ENCODE results near the gene RPS6KA2. TPM values are rescaled to one million over a fixed set of nuclear protein-coding genes. Genes with fewer than 3 reads are reported as not detected.

The RPS6KA2 gene
- total and polyA plus RNA-seq, 2 donors (not counting 3 experiments of a cell fraction or from before 2014, with no cell fraction given), result 54.5 to 75.8 TPM

DNA sequence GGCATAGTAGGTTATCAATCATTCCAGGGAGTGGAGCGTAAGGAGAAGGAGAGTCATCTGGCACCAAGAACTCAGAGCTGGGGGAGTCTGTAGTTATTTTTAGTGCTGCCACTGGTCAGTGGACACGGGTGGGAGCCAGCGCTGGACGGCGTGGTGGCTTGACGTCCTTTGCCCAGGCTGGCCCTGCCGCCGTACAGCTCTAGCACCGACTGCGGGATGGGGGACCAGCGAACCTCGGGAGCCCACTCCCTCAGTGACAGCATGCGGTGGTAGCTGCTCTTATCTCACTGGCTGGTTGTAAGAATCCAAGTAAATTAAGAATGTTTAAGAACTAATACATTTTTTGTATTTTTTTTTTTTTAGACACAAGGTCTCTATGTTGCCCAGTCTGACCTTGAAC is 32.5 kb upstream of the RPS6KA2 start:
- no peak for DNase-seq (ENCODE audit: low read depth, low spot score)
- Histone ChIP-seq H3K9me1 (replicated peaks; ENCODE audit: control insufficient read depth, extremely low read depth, insufficient read depth, low read length) (no peaks in the 10 kb centered on the region), H3K9me3 (replicated peaks; ENCODE audit: control insufficient read depth, insufficient read depth, low read length) (no peaks in the 10 kb centered on the region), H3K27me3 (ENCODE audit: control insufficient read depth in 2 of 2, insufficient read depth in 2 of 2, low read length in 2 of 2) (peaks cover 1 to 7% of the 10 kb centered on the region in 2 experiments), H4K20me1 (replicated peaks; ENCODE audit: control insufficient read depth, extremely low read depth, insufficient read depth, low read length) (no peaks in the 10 kb centered on the region), H3K36me3 (ENCODE audit: control insufficient read depth in 2 of 2, extremely low read depth in 1 of 2, insufficient read depth in 2 of 2, low read length in 2 of 2) (no peaks in the 10 kb centered on the region), H2AFZ (ENCODE audit: low read depth, low read length) (no peak overlapping the region), H3K4me1 (ENCODE audit: control insufficient read depth, extremely low read depth, insufficient read depth, low read length) (no peaks in the 10 kb centered on the region), H3K79me2 (ENCODE audit: control insufficient read depth, insufficient read depth, low read length) (no peaks in the 10 kb centered on the region), H3K9ac (replicated peaks; ENCODE audit: extremely low read depth, insufficient read depth, low read length) (no peak overlapping the region), H3K4me3 (replicated peaks in 1 of 3; ENCODE audit: insufficient read depth in 1 of 3, low read depth in 1 of 3, low read length in 3 of 3) (no peak overlapping the region), H3K4me2 (ENCODE audit: insufficient read depth, low read length) (no peak overlapping the region), H3K27ac (ENCODE audit: insufficient read depth, low read depth, low read length) (no peak overlapping the region)
- no peak for FAIRE-seq
- intact Hi-C loops (cut with micrococcal nuclease), result no loop called here
- TF ChIP-seq JUN (IDR thresholded peaks at IDR 0.05; ENCODE audit: borderline replicate concordance, insufficient read depth, insufficient read length, low read depth) (no peak), MYC (IDR thresholded peaks at IDR 0.05; ENCODE audit: low read depth, low read length) (no peak), FOS (IDR thresholded peaks at IDR 0.05; ENCODE audit: borderline replicate concordance, insufficient read depth, low read length) (no peak), POLR2A (IDR thresholded peaks at IDR 0.05; ENCODE audit: low read depth, low read length) (no peak), GATA2 (IDR thresholded peaks at IDR 0.05; ENCODE audit: insufficient read depth, insufficient read length, low read depth, low read length) (no peak)
- TF ChIP-seq, protein P1, sequence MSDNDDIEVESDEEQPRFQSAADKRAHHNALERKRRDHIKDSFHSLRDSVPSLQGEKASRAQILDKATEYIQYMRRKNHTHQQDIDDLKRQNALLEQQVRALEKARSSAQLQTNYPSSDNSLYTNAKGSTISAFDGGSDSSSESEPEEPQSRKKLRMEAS (IDR thresholded peaks at IDR 0.05; ENCODE audit: insufficient read depth, insufficient read length), result no peak
- BruUV-seq (replicated peaks), result no TSS peak
- dilution Hi-C loops (cut with MboI; ENCODE audit: extremely low pct_ligation_motif_present, low sequenced_read_pairs), result no loop called here
- POLR2A ChIA-PET, result no interaction called here
- CTCF ChIA-PET, result no interaction called here

DNA sequence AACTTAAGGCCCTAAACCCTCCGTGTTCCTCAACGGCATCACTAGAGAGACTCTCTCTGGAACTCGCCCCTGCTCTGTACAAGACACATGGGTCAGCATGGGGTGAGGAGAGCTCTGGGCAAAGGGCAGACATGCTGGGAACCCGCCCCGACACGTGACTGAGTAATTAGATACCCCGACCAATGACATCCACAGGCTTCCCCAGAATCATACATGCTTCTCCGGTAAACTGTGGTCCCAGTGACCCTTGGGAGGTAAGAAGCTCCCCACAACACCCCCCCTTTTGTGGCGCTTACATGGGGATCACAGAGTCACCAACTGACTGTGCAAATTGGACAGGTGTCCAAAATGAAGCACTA is 31.7 kb upstream of the RPS6KA2 start:
- no TSS peak for BruUV-seq (replicated peaks)
- no peaks in the 10 kb centered on the region for H3K9me1 ChIP-seq (replicated peaks; ENCODE audit: control insufficient read depth, extremely low read depth, insufficient read depth, low read length)
- ChIA-PET POLR2A (no interaction called here), CTCF (no interaction called here)
- H3K9me3 ChIP-seq (replicated peaks; ENCODE audit: control insufficient read depth, insufficient read depth, low read length), result no peaks in the 10 kb centered on the region
- no peak overlapping the region for H2AFZ ChIP-seq (ENCODE audit: low read depth, low read length)
- intact Hi-C loops (cut with micrococcal nuclease), result no loop called here
- H3K27ac ChIP-seq (ENCODE audit: insufficient read depth, low read depth, low read length), result no peak overlapping the region
- no peak for DNase-seq (ENCODE audit: low read depth, low spot score)
- dilution Hi-C loops (cut with MboI; ENCODE audit: extremely low pct_ligation_motif_present, low sequenced_read_pairs), result no loop called here
- FAIRE-seq, result no peak
- H3K9ac ChIP-seq (replicated peaks; ENCODE audit: extremely low read depth, insufficient read depth, low read length), result no peak overlapping the region
- H4K20me1 ChIP-seq (replicated peaks; ENCODE audit: control insufficient read depth, extremely low read depth, insufficient read depth, low read length), result no peaks in the 10 kb centered on the region
- TF ChIP-seq POLR2A (IDR thresholded peaks at IDR 0.05; ENCODE audit: low read depth, low read length), result no peak
- TF ChIP-seq FOS (IDR thresholded peaks at IDR 0.05; ENCODE audit: borderline replicate concordance, insufficient read depth, low read length), result no peak
- TF ChIP-seq JUN (IDR thresholded peaks at IDR 0.05; ENCODE audit: borderline replicate concordance, insufficient read depth, insufficient read length, low read depth), result no peak
- TF ChIP-seq, protein P2, sequence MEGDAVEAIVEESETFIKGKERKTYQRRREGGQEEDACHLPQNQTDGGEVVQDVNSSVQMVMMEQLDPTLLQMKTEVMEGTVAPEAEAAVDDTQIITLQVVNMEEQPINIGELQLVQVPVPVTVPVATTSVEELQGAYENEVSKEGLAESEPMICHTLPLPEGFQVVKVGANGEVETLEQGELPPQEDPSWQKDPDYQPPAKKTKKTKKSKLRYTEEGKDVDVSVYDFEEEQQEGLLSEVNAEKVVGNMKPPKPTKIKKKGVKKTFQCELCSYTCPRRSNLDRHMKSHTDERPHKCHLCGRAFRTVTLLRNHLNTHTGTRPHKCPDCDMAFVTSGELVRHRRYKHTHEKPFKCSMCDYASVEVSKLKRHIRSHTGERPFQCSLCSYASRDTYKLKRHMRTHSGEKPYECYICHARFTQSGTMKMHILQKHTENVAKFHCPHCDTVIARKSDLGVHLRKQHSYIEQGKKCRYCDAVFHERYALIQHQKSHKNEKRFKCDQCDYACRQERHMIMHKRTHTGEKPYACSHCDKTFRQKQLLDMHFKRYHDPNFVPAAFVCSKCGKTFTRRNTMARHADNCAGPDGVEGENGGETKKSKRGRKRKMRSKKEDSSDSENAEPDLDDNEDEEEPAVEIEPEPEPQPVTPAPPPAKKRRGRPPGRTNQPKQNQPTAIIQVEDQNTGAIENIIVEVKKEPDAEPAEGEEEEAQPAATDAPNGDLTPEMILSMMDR (IDR thresholded peaks at IDR 0.05; ENCODE audit: extremely low read depth in 1 of 2, insufficient read depth in 1 of 2, low read depth in 1 of 2, low read length in 2 of 2), result no peak
- TF ChIP-seq MYC (IDR thresholded peaks at IDR 0.05; ENCODE audit: low read depth, low read length), result no peak
- no peak for TF ChIP-seq GATA2 (IDR thresholded peaks at IDR 0.05; ENCODE audit: insufficient read depth, insufficient read length, low read depth, low read length)
- no peak for TF ChIP-seq POLR2AphosphoS5 (IDR thresholded peaks at IDR 0.05; ENCODE audit: insufficient read depth, low read depth, low read length)
- TF ChIP-seq EZH2 (IDR thresholded peaks at IDR 0.05; ENCODE audit: borderline replicate concordance, low read depth, low read length, severe bottlenecking), result no peak
- TF ChIP-seq, protein P1 (IDR thresholded peaks at IDR 0.05; ENCODE audit: insufficient read depth, insufficient read length), result no peak
- H3K27me3 ChIP-seq (ENCODE audit: control insufficient read depth in 2 of 2, insufficient read depth in 2 of 2, low read length in 2 of 2), result peaks cover 1 to 7% of the 10 kb centered on the region in 2 experiments
- H3K4me2 ChIP-seq (ENCODE audit: insufficient read depth, low read length), result no peak overlapping the region
- no peaks in the 10 kb centered on the region for H3K79me2 ChIP-seq (ENCODE audit: control insufficient read depth, insufficient read depth, low read length)
- no peak overlapping the region for H3K4me3 ChIP-seq (replicated peaks in 1 of 3; ENCODE audit: insufficient read depth in 1 of 3, low read depth in 1 of 3, low read length in 3 of 3)
- H3K36me3 ChIP-seq (ENCODE audit: control insufficient read depth in 2 of 2, extremely low read depth in 1 of 2, insufficient read depth in 2 of 2, low read length in 2 of 2), result no peaks in the 10 kb centered on the region
- no peaks in the 10 kb centered on the region for H3K4me1 ChIP-seq (ENCODE audit: control insufficient read depth, extremely low read depth, insufficient read depth, low read length)

All from endothelial cell of umbilical vein (primary cell).